MV-4-11 (cell line): ENCODE data around the gene TNS3.
"Not testable (repeated sequence)": the region's sequence is repeated elsewhere in the genome, so short reads cannot be mapped to it uniquely, and the experiment has no call there.

Experiments
- DNase-seq: peaks from one replicate; lab custom pipeline; 2025; lab: John Stamatoyannopoulos, UW

Gene TNS3

GRCh38 chr7:47283497-47284131 is 298.3 kb downstream of the TNS3 start:
- no peak for DNase-seq

- no peak for DNase-seq
Observed at GRCh38 chr7:47282790-47283496, 299.0 kb downstream of the TNS3 start.

- no peak for DNase-seq
Observed at GRCh38 chr7:47281966-47282643, 299.8 kb downstream of the TNS3 start.

GRCh38 chr7:47281161-47281560 is 300.8 kb downstream of the TNS3 start:
- no peak for DNase-seq

GRCh38 chr7:47280114-47280513 is 301.8 kb downstream of the TNS3 start:
- DNase-seq, result no peak

GRCh38 chr7:47278043-47278442 is 303.9 kb downstream of the TNS3 start:
- no peak for DNase-seq

GRCh38 chr7:47277321-47277781 is 304.6 kb downstream of the TNS3 start:
- DNase-seq, result no peak

- no peak for DNase-seq
Observed at GRCh38 chr7:47273974-47274766, 307.7 kb downstream of the TNS3 start.

- DNase-seq, result no peak
Observed at GRCh38 chr7:47273088-47273487, 308.8 kb downstream of the TNS3 start.

- DNase-seq, result no peak
Observed at GRCh38 chr7:47271749-47272148, 310.2 kb downstream of the TNS3 start.

- no peak for DNase-seq
Observed at GRCh38 chr7:47268851-47269836, 312.8 kb downstream of the TNS3 start.

GRCh38 chr7:47267346-47267745 is 314.6 kb downstream of the TNS3 start:
- DNase-seq, result no peak

- no peak for DNase-seq
Observed at GRCh38 chr7:47266799-47267198, 315.1 kb downstream of the TNS3 start.

GRCh38 chr7:47266131-47266706 is 315.7 kb downstream of the TNS3 start:
- peak; percentile 81 for DNase-seq

GRCh38 chr7:47265621-47266020 is 316.3 kb downstream of the TNS3 start:
- DNase-seq, result no peak

GRCh38 chr7:47264021-47264651 is 317.8 kb downstream of the TNS3 start:
- DNase-seq, result no peak

GRCh38 chr7:47262881-47263280 is 319.0 kb downstream of the TNS3 start:
- no peak for DNase-seq

- not testable (repeated sequence) for DNase-seq
Observed at GRCh38 chr7:47262160-47262559, 319.8 kb downstream of the TNS3 start.

GRCh38 chr7:47260270-47260669 is 321.6 kb downstream of the TNS3 start:
- DNase-seq, result no peak

- no peak for DNase-seq
Observed at GRCh38 chr7:47259682-47260081, 322.2 kb downstream of the TNS3 start.
